Neuronal stem cell (in vitro differentiated cells): ENCODE results near the gene ZNRF1.

ENCODE experiments used
- DNase-seq: peaks from one replicate; pipeline ENCODE4 v3.0.0-alpha.2; 2013; ENCODE audit warnings: low spot score
- H2AFZ ChIP-seq: one replicate; pipeline ENCODE4 v1.6.1; 2013; ENCODE audit warnings: mild to moderate bottlenecking, low read length, inconsistent platforms
- H2AK5ac ChIP-seq: 2 replicates; pipeline ENCODE4 v1.6.1; 2013; ENCODE audit warnings: low read depth, mild to moderate bottlenecking, inconsistent platforms, low read length, moderate library complexity, mixed read lengths
- H2BK120ac ChIP-seq: 2 replicates; pipeline ENCODE4 v1.6.1; 2013; ENCODE audit warnings: low read depth, mild to moderate bottlenecking, inconsistent platforms, low read length, moderate library complexity, mixed read lengths
- H2BK12ac ChIP-seq: one replicate; pipeline ENCODE4 v1.6.1; 2013; ENCODE audit warnings: low read length, inconsistent platforms
- H2BK15ac ChIP-seq: 2 replicates; pipeline ENCODE4 v1.6.1; 2013; ENCODE audit warnings: mild to moderate bottlenecking, low read length, inconsistent platforms, mixed read lengths
- H2BK5ac ChIP-seq: one replicate; pipeline ENCODE4 v1.6.1; 2013; ENCODE audit warnings: inconsistent platforms, mild to moderate bottlenecking, low read length, moderate library complexity
- H3K14ac ChIP-seq: one replicate; pipeline ENCODE4 v1.6.1; 2013; ENCODE audit warnings: low read length, inconsistent platforms
- H3K18ac ChIP-seq: 2 replicates; pipeline ENCODE4 v1.6.1; 2013; ENCODE audit warnings: low read length, inconsistent platforms
- H3K23ac ChIP-seq: 2 replicates; pipeline ENCODE4 v1.6.1; 2013; ENCODE audit warnings: low read depth, mild to moderate bottlenecking, mixed read lengths, low read length, inconsistent platforms; ENCODE audit not compliant: poor library complexity
- H3K27ac ChIP-seq: replicated peaks from 3 replicates; pipeline ENCODE4 v1.5.1; 2013; ENCODE audit warnings: low read length, inconsistent platforms
- H3K27me3 ChIP-seq, 3 experiments: 2 replicates each; pipeline ENCODE4 v1.6.1; 2013; ENCODE audit warnings: low read length in 3 of 3, mild to moderate bottlenecking in 2 of 3, inconsistent platforms in 1 of 3, low read depth in 1 of 3, mixed read lengths in 1 of 3, moderate library complexity in 1 of 3; ENCODE audit not compliant: control insufficient read depth in 3 of 3, insufficient read depth in 3 of 3
- H3K36me3 ChIP-seq, 2 donors: replicated peaks in 1 of 2; 2 replicates each; pipeline ENCODE4 v1.6.1; 2013; ENCODE audit warnings: low read length in 2 of 2; ENCODE audit not compliant: control insufficient read depth in 2 of 2, insufficient read depth in 2 of 2
- H3K4ac ChIP-seq: 2 replicates; pipeline ENCODE4 v1.6.1; 2013; ENCODE audit warnings: inconsistent platforms, mild to moderate bottlenecking, low read length, moderate library complexity
- H3K4me1 ChIP-seq, 2 donors: 1 replicate in 1 of 2; 2 replicates in 1 of 2; pipeline ENCODE4 v1.6.1; 2013; ENCODE audit warnings: low read length in 2 of 2, low read depth in 1 of 2; ENCODE audit not compliant: control insufficient read depth in 2 of 2, insufficient read depth in 1 of 2
- H3K4me2 ChIP-seq: one replicate; pipeline ENCODE4 v1.6.1; 2013; ENCODE audit warnings: mild to moderate bottlenecking, low read length, inconsistent platforms; ENCODE audit not compliant: insufficient read depth, poor library complexity, severe bottlenecking
- H3K4me3 ChIP-seq, 2 donors: 2 replicates each; pipeline ENCODE4 v1.5.1; 2013; ENCODE audit warnings: low read length in 2 of 2, mild to moderate bottlenecking in 2 of 2, inconsistent platforms in 1 of 2, moderate library complexity in 1 of 2
- H3K79me1 ChIP-seq: one replicate; pipeline ENCODE4 v1.6.1; 2013; ENCODE audit warnings: low read depth, mild to moderate bottlenecking, inconsistent platforms, low read length, moderate library complexity
- H3K9ac ChIP-seq: one replicate; pipeline ENCODE4 v1.6.1; 2013; ENCODE audit warnings: mild to moderate bottlenecking, low read depth, low read length, inconsistent platforms; ENCODE audit not compliant: poor library complexity
- H3K9me3 ChIP-seq, 2 donors: replicated peaks in 1 of 2; 2 replicates each; pipeline versions ENCODE3 to v1.6.1; 2013; ENCODE audit warnings: low read length in 2 of 2, mild to moderate bottlenecking in 2 of 2, inconsistent platforms in 1 of 2, low read depth in 1 of 2, mixed read lengths in 1 of 2, moderate library complexity in 1 of 2; ENCODE audit not compliant: control insufficient read depth in 2 of 2, insufficient read depth in 1 of 2
- H4K8ac ChIP-seq: one replicate; pipeline ENCODE4 v1.6.1; 2013; ENCODE audit warnings: low read depth, mild to moderate bottlenecking, inconsistent platforms, low read length, moderate library complexity
- H4K91ac ChIP-seq: one replicate; pipeline ENCODE4 v1.6.1; 2013; ENCODE audit warnings: low read length, low read depth, mild to moderate bottlenecking, inconsistent platforms; ENCODE audit not compliant: poor library complexity
- WGBS, 2 donors: extraction: QIAGEN DNeasy Blood & Tissue Kit; methylation state at CpG; one replicate each; pipeline ENCODE4 v1.1.7; 2013; ENCODE audit warnings: missing lambda C conversion rate in 2 of 2, mixed read lengths in 1 of 2; ENCODE audit not compliant: insufficient read length in 2 of 2, insufficient replicate concordance in 1 of 2; ENCODE audit errors: extremely low coverage in 2 of 2; 5-methylcytosine and 5-hydroxymethylcytosine counted together

ZNRF1 gene

DNA sequence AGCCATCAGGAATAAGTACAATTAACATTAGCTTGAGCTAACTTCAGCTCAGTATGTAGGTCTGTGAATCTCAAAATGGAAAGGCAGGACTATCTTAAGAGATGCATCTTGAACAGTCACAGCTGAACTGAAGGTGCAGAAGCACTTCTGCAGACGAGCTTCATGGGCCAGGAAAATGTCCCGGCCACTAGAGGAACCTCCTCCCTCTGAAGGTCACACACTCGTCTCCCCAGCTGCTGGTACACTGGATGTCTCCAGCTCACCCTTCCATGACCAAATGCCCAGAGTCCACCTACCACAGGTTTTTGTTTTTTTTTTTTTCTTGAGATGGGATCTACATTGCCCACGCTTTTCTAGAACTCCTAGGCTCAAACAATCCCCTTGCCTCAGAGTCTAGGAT, 47.1 kb upstream of the ZNRF1 start:
- Histone ChIP-seq H3K27me3 (no peaks in the 10 kb centered on the region), H2AK5ac (no peak overlapping the region), H3K18ac (no peak overlapping the region), H3K36me3 (peaks cover 18 to 88% of the 10 kb centered on the region in 2 donors), H4K8ac (no peak overlapping the region), H3K4me3 (no peak overlapping the region), H3K9ac (no peak overlapping the region), H3K4me2 (no peak overlapping the region), H3K23ac (no peak overlapping the region), H2BK120ac (no peak overlapping the region), H2BK15ac (no peak overlapping the region), H2BK5ac (no peak overlapping the region), H3K4me1 (peaks cover 0 to 3% of the 10 kb centered on the region in 2 donors), H3K9me3 (peaks cover 0 to 9% of the 10 kb centered on the region in 2 donors), H4K91ac (no peak overlapping the region), H3K79me1 (no peaks in the 10 kb centered on the region), H3K27ac (no peak overlapping the region), H3K14ac (no peak overlapping the region), H3K4ac (no peak overlapping the region), H2AFZ (no peak overlapping the region), H2BK12ac (no peak overlapping the region)
- WGBS, 2 donors = no CpG with 5 or more reads among the region's 4 CpGs
- no peak for DNase-seq

DNA sequence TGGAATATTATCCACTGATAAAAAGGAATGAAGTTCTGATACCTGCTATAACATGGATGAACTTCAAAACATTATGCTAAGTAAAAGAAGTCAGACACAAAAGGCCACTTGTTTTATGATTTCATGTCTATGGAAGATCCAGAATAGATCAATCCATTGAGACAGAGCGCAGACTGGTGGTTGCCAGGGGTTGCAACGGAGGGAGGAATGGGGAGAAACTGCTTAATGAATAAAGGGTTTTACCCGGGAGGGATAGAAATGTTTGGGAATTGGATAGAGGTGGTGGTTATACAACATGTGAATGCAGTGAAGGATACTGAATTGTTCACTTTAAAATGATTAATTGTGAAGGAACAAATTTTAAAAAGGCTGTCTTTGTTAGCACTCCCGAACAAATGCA, 44.1 kb upstream of the ZNRF1 start:
- Histone ChIP-seq H3K4me3 (no peak overlapping the region), H3K23ac (no peak overlapping the region), H2BK15ac (no peak overlapping the region), H2BK12ac (no peak overlapping the region), H2AK5ac (no peak overlapping the region), H2BK120ac (no peak overlapping the region), H3K27ac (no peak overlapping the region), H4K91ac (no peak overlapping the region), H3K4me2 (no peak overlapping the region), H2BK5ac (no peak overlapping the region), H3K36me3 (peaks cover 20 to 81% of the 10 kb centered on the region in 2 donors), H3K27me3 (no peaks in the 10 kb centered on the region), H3K4me1 (peaks cover 0 to 3% of the 10 kb centered on the region in 2 donors), H2AFZ (no peak overlapping the region), H3K9ac (no peak overlapping the region), H3K14ac (no peak overlapping the region), H3K4ac (no peak overlapping the region), H3K79me1 (no peaks in the 10 kb centered on the region), H3K9me3 (peaks cover 0 to 9% of the 10 kb centered on the region in 2 donors), H3K18ac (no peak overlapping the region), H4K8ac (no peak overlapping the region)
- no CpG with 5 or more reads among the region's 4 CpGs for WGBS, 2 donors
- DNase-seq = no peak

DNA sequence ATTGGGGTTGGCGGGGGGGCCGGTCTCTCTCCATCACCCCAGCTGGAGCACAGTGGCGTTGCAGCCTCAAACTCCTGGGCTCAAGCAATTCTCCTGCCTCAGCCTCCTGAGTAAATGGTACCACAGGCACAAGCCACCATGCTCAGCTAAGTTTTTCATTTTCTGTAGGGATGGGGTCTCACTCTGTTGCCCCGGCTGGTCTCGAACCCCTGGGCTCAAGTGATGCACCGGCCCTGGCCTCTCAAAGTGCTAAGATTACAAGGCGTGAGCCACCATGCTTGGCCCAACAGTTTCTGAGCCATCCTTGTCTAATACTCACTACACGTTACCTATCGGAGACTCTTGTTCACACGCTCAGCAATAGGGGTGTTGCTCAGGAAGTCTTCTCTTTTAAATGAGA, 25.5 kb upstream of the ZNRF1 start:
- no peak overlapping the region for H3K9ac ChIP-seq
- WGBS, 2 donors = no CpG with 5 or more reads among the region's 10 CpGs
- H3K79me1 ChIP-seq = no peaks in the 10 kb centered on the region
- no peak overlapping the region for H3K4me2 ChIP-seq
- no peak overlapping the region for H3K4ac ChIP-seq
- no peak overlapping the region for H3K18ac ChIP-seq
- H3K14ac ChIP-seq = no peak overlapping the region
- H3K9me3 ChIP-seq = no peaks in the 10 kb centered on the region
- no peak overlapping the region for H3K23ac ChIP-seq
- H2BK15ac ChIP-seq = no peak overlapping the region
- H2BK120ac ChIP-seq = no peak overlapping the region
- H3K27me3 ChIP-seq = no peaks in the 10 kb centered on the region
- H4K8ac ChIP-seq = no peak overlapping the region
- H2BK12ac ChIP-seq = no peak overlapping the region
- no peak overlapping the region for H2AFZ ChIP-seq
- DNase-seq = no peak
- H4K91ac ChIP-seq = no peak overlapping the region
- peaks cover 2 to 30% of the 10 kb centered on the region in 2 donors for H3K36me3 ChIP-seq
- H3K27ac ChIP-seq = no peak overlapping the region
- H3K4me3 ChIP-seq = no peak overlapping the region
- H2AK5ac ChIP-seq = no peak overlapping the region
- H3K4me1 ChIP-seq = no peaks in the 10 kb centered on the region
- no peak overlapping the region for H2BK5ac ChIP-seq

DNA sequence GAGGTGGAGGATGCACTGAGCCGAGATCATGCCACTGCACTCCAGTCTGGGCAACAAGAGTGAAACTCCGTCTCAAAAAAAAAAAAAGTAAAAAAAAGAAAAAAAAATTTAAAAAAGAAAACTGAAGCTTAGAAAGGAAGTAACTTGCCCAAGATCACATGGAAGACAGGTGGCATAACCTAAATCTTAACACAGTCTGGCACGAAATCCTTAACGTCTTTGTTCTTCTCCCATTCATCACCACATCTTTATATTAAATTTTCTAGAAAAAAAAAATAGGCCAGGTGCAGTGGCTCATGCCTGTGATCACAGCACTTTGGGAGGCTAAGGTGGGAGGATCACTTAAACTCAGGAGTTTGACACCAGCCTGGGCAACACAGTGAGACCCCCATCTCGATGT, 23.2 kb upstream of the ZNRF1 start:
- Histone ChIP-seq H3K4me3 (no peak overlapping the region), H3K18ac (no peak overlapping the region), H2BK15ac (no peak overlapping the region), H2BK120ac (no peak overlapping the region), H2BK5ac (no peak overlapping the region), H4K8ac (no peak overlapping the region), H3K4me2 (no peak overlapping the region), H2BK12ac (no peak overlapping the region), H4K91ac (no peak overlapping the region), H3K27ac (no peak overlapping the region), H3K36me3 (peaks cover 2 to 37% of the 10 kb centered on the region in 2 donors), H3K9me3 (no peaks in the 10 kb centered on the region), H3K79me1 (no peaks in the 10 kb centered on the region), H3K14ac (no peak overlapping the region), H2AFZ (no peak overlapping the region), H3K4ac (no peak overlapping the region), H3K4me1 (no peaks in the 10 kb centered on the region), H3K23ac (no peak overlapping the region), H3K9ac (no peak overlapping the region), H3K27me3 (no peaks in the 10 kb centered on the region), H2AK5ac (no peak overlapping the region)
- no peak for DNase-seq
- whole genome bisulfite sequencing, 2 donors = 100% methylated on average over 2 of the region's 5 CpGs; no CpG with 5 or more reads in 1 of the 2 donors
